ENCODE measurements around the gene FER1L5.

GRCh38 chr2:96690306-96691021 is 47.9 kb downstream of the FER1L5 start:
- TF ChIP-seq CTCF (conservative IDR thresholded peaks at IDR 0.05; ENCODE audit: low read length) (no peak), EZH2phosphoT487 (IDR thresholded peaks at IDR 0.05; ENCODE audit: borderline replicate concordance, low read depth, low read length) (no peak)
